AG08395 (cell line): ENCODE measurements around the gene SP140.
"Not testable (repeated sequence)": the region's sequence is repeated elsewhere in the genome, so short reads cannot be mapped to it uniquely, and the experiment has no call there.

Experiments used
- DNase-seq: peaks from one replicate; pipeline ENCODE4 v3.0.0; 2012; ENCODE audit warnings: mixed read lengths, low spot score

The SP140 gene

GRCh38 chr2:230225486-230225885, at the start of gene SP140:
Gene SP140, plus strand, starts transcription at chr2:230225736. Its CDS starts 109 bp downstream, at chr2:230225845.
- no peak for DNase-seq

DNA sequence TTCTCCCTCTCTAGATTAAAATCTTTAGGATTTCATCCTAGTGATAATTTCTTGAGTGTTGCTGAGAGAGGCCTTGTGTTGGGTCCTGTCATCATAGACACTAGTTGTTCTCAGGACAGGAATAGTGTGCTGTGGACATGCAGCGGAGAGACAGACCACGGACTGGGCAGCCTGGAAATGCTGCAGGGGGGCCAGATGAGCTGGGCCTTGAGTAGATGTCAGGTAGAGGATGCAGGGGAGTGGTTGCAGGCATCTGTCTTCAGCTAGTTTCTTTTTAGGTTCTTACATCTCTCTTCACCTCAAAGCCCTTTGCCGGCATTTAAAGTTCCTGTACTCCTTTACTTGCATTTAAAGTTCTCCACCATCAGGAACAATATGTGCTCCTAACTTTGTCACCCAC, 48.5 kb upstream of the SP140 start:
- DNase-seq, result no peak

DNA sequence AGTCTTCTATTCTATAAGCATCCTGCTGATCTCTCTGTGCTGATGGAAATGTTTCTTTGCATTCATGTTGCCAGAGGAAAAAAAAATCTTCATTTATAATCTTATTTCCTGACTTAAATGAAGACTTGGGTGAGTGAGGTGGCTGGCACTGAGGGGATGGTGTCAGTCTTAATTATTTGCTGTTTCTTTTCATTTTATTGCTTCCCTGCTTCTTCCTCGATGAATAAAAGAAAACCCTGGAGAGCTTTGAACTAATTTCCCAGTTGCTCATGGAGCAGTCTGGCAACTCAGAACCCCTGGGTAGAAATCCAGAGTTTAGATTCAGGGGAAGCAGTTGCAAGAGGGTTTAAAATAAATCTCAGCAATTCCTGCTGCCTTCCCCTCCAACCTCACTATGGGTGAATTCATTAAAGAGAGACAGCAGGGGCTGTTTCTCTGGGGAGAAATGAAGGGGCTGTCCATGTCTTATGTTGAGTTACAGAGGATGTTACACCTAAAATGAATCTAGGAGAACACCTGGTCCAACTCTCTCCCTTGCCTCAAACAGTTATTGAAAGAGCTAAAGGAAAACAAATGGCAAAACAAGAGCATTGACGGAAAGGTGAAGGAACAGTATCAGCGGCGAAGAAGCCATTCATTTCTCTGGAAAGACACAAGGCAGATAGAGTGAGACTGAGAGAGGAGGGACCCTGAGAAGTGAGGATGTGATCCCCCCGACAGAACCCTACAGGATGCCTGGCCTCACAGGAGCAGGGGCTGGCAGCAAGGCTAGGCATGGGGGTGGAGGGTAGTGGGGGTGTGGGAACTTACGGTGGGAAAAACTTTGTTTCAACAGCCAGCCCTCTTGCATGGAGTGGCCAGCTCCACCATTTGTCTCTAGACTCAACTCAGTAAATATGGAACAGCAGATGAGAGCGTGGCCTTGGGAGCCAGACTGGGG, 46.7 kb upstream of the SP140 start:
- no peak for DNase-seq

GRCh38 chr2:230179907-230180306, 45.6 kb upstream of the SP140 start:
- DNase-seq, result no peak

- no peak for DNase-seq
Observed at GRCh38 chr2:230181195-230181594, 44.3 kb upstream of the SP140 start.

GRCh38 chr2:230184727-230185578, 40.6 kb upstream of the SP140 start:
- no peak for DNase-seq

GRCh38 chr2:230202430-230203109, 23.0 kb upstream of the SP140 start:
- no peak for DNase-seq

GRCh38 chr2:230203110-230203676, 22.3 kb upstream of the SP140 start:
- DNase-seq, result no peak

DNA sequence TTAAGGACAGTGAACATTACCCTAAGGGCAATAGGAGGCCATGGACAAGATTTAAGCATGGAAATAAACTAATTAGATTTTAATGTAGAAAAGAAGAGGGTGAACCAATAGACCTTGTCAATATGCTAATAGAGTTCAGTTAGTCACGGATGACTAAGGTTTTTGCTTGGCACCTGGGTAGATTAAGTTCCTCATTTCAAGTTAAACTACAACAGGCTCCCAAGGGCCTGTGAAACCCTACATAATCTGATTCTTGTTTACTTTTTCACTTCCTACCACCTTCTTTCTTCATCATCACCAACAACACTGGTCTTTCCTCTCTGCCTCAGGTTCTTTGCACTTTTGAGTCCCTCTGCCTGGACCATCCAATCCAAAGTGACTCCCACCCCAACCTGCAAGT, 20.5 kb upstream of the SP140 start:
- no peak for DNase-seq

DNA sequence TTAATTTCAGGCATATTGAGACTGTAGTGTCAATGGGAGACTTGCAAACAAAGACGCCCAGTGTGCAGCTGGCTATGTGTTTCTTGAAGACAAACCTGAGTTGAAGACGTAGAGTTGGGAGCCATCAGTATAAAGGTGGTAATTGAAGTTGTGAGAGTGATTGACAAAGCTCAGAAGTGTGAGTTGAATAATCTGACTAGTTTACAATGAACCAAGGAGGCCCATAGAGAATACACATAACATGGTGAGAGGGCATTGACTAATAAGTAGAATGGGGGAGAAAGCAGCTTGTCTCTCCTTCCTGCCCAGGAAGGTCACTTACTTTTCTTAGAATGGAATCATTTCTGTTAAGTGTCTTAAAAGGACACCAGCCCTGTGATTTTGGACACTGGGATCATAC, 19.8 kb upstream of the SP140 start:
- DNase-seq, result no peak

DNA sequence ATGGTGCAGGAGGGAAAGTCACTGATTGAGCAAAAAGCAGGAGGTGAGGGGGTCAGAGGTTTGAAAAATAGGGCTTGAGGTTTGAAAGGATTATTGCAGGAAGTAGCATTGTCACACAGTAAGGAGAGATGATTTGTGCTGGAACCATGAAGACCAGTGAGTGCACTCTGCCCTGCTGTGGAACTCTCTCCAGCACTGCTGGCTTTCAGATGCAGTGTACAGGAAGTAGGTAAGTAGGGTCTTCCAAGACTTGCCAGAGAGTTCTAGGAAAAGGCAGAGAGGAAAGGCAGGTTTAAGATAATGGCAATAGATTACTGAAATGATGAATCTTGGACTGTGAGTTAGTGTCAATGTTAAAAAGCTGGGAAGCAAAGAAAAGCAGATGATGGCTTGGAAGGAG, 17.0 kb upstream of the SP140 start:
- DNase-seq, result no peak

DNA sequence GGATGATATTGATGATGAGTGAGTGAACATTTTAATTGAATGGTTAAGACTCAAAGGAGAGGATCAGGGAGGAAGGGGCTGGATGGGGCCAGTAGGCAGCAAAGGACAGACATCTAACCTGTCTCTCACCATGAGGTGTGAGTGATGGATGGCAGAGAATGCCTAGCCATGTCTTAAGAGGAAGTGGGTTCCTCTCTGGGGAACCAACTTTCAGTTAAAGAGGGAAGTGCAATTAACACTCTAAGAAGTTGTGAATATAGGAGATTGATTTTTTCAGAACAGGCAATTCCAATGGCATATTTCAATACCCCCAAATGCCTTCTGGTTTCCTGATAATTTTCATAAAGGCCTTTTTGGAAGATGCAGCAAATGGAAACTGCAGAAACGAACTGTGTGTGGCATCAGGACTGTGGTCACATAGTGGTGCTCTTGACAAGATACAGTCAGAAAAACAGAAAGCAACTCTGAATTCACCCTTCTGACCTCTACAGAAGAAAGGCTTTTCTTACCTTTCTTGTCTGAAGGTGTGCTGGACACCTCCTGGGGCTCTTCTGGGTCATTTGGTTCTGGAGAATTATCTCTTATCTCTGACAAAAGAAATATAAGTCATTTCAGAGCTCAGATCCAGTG, 16.0 kb upstream of the SP140 start:
- DNase-seq, result no peak

DNA sequence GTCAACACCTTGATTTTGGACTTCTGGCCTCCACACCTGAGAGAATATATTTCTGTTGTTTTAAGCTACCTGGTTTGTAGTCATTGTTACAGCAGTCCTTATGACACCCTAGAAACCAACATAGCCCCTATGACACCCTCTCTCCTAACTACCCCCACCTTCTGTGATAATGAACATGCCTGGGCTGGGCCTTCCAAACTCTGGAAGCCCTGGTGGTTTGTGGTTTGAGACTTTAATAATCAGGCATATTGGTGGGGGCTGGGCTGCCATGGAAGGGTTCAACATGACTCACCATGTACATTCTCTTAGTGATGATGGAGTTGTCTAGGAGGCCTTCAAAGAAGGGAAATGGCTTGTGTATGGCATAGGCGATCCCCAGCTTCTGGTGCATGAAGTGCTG, 9.0 kb upstream of the SP140 start:
- no peak for DNase-seq

- no peak for DNase-seq
Observed at GRCh38 chr2:230217424-230217823, 8.1 kb upstream of the SP140 start.

- DNase-seq, result no peak
Observed at GRCh38 chr2:230218421-230218820, 7.1 kb upstream of the SP140 start.

- DNase-seq, result peak; percentile 85
Observed at GRCh38 chr2:230219419-230220331, 5.9 kb upstream of the SP140 start, which contains the start of gene SP110. Gene SP110, minus strand, starts transcription at chr2:230219984. Its CDS starts 3,057 bp downstream, at chr2:230216927.

DNA sequence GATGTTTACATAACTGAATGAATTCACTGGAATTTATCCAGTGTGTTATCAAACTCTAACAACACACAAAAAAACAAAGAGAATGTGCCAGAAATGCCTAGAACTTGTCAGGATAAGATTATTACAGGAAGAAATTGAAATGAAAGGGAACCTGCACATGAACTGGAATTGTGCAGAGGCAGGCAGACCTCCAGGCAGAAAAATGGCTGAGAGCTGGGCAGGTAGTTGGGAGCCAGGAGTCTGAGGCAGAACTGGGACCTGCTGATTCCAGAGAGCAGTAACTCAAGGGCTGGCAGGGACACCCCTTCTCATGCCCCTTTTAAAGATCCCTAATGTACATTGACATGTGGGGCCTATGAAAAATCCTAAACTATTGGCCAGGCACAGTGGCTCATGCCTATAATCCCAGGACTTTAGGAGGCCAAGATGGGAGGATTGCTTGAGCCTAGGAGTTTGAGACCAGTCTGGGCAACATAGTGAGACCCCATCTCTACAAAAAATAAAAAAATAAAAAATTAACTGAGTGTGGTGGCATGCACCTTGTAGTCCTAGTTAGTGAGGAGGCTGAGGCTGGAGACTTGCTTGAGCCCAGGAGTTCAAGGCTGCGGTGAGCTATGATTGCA, 5.1 kb upstream of the SP140 start:
- DNase-seq, result no peak

DNA sequence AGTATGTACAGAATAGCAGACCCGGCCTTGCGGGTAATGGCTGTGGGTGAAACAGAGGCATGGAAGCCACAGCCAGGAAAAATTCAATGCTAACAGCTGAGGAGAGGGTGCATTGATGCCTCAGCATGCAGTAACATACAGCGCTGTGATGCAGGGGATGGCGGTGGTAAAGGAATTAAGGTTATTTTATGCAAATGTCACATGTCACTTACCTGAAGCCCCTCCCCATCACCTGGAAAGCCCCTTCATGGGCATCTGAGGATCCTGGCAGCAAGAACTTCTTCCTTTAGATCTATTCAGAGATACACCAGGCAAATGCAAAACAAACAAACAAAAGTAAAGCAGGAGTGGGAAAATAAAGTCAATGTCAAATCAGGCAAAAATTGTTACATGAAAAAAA, 4.0 kb upstream of the SP140 start:
- no peak for DNase-seq

GRCh38 chr2:230222829-230223228, 2.7 kb upstream of the SP140 start:
- DNase-seq, result not testable (repeated sequence)

DNA sequence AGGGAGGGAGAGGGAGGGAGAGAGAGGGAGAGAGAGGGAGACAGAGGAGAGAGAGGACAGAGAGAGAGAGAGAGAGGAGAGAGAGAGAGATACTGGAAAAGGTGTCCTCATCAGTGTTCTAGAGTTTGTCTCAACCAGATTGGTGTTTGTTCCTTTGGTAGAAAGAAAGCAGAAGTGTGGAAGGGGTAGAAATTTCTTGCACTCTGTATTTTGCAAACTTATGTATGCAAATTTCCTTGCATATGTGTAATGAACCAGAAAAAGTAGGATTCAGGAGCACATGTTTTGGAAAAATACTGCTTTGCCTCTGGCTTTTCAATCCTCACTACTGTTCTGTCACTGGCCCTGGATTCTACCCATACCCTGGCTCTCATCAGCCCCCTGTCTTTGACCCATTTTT, 1.1 kb upstream of the SP140 start:
- no peak for DNase-seq
